CD4-positive, alpha-beta T cell treated with Interleukin-15 for 1 hour (primary cell): ENCODE measurements around the gene THSD4.
"Not testable (repeated sequence)": the region's sequence is repeated elsewhere in the genome, so short reads cannot be mapped to it uniquely, and the experiment has no call there.

Source experiments
- DNase-seq: peaks from one replicate; pipeline ENCODE4 v3.0.0-alpha.2; 2020

The THSD4 gene

DNA sequence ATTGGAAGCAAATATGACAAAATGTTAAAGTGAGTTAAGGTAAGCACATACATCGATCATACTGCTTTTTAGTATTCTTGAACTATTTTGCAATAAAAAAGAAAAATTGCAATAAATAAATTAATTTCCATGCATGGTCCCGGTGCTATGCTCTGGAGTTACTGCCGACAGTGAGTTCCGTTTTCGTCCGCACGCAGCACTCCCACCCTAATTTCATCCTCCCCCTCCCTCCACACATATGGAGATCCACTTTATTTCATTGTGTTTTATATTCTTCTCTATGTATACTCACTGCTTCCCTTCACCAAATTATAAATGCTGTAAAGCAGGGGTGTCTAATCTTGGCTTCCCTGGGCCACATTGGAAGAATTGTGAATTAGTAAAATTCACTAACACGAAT lies 247.3 kb downstream of the THSD4 start:
- no peak for DNase-seq

DNA sequence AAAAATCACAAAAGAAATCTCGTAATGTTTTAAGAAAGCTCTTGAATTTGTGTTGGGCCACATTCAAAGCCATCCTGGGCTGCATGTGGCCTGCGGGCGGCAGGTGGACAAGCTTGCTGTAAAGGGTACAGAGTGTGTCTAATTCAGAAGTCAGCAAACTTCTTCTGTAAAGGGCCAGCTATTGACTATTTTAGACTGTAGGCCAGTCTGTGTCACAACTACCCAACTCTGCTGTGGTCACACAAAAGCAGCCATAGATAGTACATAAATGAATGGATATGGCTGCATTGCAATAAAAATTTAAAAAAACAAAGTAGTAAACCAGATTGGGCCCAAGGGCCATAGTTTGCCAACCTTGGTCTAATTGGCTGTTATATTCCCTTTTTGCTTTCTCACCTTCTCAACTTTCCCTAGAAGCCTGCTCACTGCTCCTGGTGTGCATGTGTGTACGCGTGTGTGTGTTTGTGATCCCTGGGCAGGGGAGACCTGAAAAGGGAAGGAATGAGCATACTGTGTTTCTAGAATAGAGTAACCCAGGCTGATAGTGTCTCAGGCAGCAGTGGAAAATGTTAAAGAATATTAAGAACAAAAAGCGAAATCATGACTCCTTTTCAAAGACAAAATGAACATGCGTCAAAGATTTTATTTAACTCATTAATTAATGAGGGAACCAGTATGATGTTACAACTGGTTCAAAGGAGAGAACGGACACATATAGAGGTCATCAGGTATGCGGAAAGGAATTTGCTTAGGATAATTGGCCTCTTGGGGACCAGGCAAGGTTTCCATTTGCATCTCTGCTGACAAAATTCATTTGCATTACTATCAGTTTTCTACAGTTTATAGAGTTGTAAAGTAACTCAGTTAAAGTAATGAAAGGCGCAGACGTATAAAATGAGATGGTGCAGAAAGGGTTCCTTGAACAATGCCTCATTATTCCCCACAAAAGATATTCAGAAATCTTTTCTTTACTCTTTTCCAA lies 248.0 kb downstream of the THSD4 start:
- DNase-seq, result no peak

DNA sequence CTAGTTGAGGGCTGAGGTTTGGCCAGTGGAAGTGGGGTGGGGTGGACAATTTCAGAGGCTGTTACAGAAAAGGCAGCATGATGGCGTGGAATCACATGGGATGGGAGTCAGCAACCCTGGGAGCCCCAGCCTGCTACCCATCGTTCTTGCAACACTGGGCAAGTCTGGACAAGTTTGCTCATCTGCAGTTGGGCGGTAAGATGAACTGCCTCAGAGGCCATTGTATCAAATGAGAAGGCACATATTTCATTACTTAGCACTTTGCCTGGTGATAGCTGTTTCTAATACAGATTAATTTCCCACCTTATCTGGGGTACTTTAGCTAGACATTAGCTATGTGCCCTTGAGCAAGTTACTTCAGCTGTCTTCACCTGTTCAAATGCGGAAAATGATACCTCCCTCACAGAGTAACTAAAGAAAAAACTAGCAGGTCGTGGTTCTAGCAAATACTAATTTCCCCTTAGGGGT lies 248.9 kb downstream of the THSD4 start:
- DNase-seq, result no peak

DNA sequence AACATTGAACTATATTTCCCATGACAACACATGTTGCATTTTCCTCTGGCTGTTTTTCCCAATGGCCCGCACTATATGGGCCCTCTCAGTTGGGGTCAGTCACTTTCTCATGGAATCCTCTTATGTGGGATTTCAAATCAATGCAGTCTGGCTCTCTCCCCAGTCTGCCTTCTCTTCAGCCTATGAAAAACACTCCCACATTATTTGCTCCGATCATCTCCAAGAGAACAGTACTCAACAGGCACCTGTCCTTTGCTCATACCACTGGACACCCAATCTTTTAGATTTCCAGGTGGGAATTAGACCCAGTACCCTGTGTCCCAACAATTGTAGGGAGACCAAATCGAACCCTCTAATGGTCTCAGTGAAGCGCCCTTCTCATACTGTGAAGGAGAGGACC lies 251.3 kb downstream of the THSD4 start:
- DNase-seq, result no peak

DNA sequence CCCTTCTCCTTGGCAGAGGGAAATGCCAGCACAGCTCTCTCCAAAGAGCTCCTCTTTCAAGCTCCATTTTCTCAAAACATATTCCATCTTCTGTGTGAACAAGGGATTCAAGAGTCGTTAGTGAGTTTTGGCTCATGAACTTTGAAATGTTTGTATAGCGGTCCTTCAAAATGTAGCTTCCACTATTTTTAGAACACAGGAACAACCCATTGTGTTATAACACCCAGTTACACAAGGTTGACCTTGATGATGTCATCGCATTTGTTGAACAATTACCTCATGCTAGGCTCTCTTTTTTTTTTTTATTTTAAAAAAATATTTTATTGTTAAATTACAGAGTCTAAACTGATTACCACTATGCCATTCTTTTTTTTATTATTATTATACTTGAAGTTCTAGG lies 251.7 kb downstream of the THSD4 start:
- no peak for DNase-seq

DNA sequence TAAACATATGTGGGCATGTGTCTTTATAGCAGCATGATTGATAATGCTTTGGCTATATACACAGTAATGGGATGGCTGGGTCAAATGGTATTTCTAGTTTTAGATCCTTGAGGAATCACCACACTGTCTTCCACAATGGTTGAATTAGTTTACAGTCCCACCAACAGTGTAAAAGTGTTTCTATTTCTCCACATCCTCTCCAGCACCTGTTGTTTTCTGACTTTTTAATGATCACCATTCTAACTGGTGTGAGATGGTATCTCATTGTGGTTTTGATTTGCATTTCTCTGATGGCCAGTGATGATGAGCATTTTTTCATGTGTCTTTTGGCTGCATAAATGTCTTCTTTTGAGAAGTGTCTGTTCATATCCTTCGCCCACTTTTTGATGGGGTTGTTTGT lies 252.5 kb downstream of the THSD4 start:
- DNase-seq, result not testable (repeated sequence)

DNA sequence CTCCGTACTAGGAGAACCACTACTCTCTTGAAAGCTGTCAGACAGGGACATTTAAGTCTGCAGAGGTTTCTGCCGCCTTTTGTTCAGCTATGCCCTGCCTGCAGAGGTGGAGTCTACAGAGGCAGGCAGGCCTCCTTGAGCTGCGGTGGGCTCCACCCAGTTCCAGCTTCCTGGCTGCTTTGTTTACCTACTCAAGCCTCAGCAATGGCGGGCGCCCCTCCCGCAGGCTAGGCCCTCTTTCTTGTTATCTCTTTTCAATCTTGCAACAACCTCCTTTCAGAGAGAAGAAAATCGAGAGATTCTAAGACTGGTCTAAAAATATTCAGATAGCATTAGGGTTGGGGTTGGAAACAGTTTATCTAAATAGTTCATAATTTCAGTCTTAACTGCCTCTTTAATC lies 257.5 kb downstream of the THSD4 start:
- DNase-seq, result not testable (repeated sequence)

DNA sequence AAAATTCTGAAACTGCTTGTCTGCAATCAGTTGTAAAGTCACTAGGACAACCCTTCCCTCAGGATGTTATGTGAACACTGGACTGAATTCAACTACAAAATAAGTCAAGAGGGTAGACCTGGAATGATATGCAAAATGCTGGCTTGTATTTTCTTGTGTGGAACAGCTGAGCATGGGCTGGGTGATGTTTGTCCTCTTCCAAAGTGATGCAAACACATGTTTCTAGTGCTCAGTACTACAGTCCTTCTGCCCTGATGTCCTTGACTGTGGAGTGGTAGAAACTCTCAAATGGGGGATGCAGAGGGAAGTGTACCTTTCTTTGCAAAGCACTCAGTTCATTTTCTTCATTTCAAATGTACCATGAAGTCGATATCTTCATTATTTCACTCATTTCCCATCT lies 258.6 kb downstream of the THSD4 start:
- no peak for DNase-seq

DNA sequence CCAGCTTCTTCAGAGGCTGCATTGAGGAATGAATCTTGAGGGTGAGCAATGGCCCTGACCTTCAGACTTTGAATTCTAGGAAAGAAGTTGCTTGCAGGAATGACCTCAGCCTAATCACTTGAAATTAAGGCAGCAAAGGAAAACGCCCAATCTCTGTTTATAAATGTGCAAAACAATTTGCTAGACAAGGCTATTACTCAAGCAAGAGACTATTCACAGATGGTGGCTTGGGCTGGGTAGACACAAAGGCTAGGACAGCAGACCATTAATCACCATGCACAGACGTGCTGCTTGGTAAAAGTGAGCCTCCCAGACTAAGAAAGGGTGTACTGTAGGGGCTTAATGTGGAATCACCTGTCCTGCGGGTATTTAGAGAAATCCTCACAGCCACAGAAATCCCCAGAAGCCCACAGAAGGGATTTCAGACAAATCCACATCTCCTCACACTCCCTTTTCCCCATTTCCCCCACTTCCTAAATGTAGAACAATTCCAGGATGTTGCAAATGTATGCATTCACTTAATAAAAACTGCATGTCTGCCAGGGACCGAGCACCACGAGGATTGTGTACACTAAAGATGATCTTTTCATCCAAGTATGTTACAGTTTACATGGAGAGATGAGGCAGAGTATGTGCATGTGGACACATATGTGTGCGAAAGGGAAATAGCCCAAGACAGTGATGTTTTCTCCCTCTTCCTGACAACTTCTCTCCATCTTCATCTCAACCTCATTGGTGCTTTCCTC lies 259.5 kb downstream of the THSD4 start:
- no peak for DNase-seq

DNA sequence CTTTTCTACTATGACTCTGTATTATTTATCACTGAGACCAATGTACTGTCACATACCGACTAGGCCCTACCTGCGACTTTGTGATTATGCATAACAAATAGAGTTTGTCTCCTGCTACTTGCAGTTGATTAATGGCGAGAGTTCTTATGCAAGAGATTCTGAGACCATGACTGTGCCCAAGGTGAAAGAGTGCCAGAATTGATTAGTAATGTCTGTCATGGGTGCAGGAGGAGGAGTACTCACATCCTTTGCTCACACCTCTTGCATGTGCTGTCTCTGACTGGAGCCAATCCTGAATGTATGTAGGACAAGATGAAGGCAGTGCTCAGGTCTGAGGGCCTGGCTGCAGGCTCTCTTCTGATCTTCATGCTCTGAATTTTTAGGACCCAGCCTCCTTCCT lies 260.7 kb downstream of the THSD4 start:
- no peak for DNase-seq

DNA sequence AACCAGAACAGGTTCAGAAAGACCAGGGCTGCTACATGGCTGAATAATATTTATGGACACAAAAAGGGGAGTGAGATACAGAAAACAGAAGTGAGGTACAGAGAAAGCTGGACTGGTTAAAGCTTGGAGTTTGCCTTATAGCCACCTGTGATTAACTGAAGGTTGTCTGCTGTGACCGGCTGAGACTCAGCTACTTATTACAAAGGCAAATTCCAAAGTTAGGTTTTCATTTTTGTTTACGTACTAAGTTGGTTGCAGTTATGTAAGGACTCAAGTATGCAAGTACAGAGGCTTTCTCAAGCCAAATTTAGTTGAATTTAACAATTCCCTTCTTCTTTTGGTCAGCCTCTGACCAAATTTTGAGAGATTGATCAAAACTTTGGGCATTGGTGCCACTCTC lies 264.6 kb downstream of the THSD4 start:
- DNase-seq, result no peak

DNA sequence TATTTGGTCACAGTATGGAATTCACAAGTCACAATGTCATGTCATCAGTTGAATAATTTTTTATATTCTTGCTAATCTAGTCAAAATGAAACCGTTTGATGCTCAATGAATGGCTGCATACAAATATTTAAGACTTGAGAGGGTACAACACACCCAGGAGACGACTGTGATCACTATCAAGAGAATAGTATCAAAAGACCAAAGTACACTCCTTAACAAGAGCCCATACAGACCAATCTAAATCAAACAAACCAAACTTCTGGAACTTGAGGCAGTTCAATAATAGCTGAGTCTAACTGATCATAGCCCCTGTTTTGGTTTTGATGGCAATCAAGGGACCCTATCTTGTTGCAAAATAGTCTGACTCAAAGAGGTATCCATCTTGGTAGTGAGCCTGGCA lies 265.1 kb downstream of the THSD4 start:
- DNase-seq, result no peak

DNA sequence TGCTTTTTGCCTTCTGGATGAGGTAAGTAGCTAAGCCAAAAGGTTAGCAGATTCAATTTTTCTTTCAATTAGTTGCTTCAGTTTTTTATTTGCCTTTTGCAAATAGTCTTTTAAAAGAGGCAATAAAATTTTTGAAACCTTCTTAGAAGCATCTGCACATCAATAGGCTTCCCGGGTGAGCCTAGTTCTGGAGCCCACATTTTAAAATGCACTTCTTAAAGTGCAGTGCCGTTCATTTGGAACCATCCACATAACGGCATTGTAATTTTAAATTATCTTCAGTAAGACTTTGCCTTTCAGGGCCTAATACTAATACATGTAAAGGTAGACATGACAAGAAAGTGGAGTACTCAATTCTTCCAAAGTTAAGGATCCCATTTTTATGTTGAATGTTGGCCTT lies 269.2 kb downstream of the THSD4 start:
- DNase-seq, result no peak

DNA sequence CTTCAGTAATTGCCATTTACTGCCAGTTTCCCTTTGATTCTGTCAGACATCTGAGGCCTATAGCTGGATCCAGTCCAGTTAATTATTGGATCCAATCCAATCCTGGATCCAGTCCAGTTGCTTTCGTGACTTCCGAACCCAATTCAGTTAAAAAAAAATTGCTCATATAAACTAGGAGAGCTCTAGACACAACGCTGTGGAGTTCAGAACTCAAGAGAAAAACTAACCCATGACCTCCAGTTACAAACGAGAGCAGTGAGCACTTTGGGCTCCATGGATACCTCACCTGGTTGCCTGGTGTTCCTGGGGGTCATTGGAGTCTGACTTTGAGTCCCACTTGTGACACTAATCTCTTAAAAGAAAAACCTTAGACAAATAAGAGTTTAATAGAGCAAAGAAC lies 269.8 kb downstream of the THSD4 start:
- DNase-seq, result no peak

DNA sequence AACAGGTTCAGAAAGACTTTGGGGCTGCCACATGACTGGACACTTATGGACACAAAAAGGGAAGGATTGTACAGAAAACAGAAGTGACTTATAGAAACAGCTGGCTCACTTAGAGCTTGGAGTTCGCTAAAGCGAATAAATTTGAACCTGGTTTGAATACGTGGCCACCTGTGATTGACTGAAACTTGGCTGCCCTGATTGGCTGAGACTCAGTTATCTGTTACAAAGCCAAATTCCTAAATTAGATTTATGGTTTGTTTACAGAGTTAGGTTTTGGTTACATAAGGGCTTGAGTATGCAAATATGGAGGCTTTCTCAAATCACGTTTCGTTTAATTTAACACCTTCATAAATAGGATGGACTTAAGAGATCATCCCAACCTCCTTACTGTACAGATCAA lies 270.2 kb downstream of the THSD4 start:
- no peak for DNase-seq

DNA sequence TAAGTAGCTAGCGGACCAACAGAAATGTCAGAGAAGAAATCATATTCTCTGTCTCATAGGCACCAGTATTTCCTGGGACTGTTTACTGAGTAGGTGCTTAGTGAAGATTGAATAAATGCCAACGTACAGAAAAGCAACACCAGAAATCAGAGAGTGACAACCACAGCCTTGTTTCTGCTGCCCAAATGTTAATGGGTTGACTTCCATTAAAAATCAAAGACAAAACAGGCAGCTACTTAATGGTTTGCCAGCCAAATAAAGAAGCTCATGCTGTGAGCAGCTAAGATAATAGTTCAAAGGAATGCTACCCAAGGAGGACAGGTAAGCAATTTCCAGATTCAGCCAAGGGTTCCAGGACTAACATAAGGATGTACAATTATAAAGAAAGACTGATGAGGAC lies 270.7 kb downstream of the THSD4 start:
- DNase-seq, result no peak

DNA sequence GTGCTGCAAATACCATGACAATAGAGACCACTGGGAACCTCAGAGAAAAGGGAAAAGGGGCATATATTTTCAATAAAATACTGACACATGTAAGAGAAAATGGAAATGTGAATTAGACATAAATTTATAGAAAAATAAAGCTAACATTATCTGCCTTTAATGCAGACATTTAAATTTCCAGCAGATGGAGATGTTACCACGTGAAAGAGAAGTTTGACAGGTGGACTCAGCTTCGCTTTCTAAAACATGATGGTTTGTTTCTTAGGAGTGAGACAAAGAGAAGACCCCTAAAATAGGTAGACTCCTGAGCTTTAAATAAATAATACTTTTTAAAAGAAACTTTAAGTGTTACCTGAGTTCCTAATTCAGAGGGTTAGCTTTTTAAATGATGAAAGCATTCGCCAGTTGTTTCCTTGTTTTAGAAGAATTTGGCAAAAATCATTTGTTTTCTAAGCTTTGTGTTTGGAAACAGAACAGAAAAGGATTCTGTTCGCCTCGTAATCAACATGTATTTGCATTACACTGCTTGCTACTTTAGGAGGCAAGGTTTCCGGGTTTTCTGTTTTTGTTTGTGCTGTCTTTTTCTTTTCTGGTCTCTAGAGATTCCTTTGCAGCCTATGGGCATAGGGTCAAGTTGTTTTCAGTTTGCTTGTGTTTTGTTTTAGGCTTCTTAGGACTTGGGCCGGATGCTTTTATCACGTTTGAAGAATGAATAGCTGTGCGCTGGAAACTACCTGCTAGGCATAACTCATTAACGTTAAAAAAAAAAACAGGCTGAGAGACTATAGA lies 271.4 kb downstream of the THSD4 start:
- DNase-seq, result no peak

DNA sequence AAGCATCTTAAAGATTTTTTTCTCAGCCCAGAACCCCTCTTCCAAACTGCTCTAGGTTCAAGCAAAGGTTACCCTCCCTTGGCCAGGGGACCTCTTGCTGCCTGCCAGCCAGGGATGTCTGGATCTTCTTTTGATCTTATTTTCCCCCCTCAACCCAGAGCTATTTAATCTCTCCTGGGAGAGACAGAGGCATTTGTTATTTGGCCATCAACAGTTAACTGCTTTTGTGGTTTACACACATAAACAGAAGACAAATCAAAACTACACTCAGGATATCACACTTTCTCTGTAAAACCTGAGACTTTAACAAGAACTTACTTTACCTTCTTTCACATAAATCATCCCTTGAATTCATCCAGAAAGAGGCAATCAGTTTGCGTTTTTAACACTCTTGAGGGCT lies 272.5 kb downstream of the THSD4 start:
- no peak for DNase-seq

DNA sequence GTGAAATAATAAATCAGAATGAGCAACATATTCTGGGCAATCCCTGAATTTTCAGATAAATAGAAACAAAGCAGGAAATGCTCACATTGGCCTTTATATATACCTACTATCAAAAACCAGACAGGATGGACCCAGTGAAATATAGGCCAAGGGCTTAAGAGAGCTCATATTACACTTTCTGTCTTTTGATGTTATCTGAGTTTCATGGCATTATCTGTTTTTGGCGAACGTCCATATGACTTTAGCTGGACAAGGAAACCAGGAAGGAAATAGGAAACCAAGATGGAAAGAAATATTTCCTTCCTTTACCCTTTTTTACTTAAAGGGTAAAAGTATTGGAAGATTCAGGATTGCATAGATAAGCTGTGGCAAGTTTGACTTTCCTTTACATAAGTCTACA lies 274.8 kb downstream of the THSD4 start:
- no peak for DNase-seq

DNA sequence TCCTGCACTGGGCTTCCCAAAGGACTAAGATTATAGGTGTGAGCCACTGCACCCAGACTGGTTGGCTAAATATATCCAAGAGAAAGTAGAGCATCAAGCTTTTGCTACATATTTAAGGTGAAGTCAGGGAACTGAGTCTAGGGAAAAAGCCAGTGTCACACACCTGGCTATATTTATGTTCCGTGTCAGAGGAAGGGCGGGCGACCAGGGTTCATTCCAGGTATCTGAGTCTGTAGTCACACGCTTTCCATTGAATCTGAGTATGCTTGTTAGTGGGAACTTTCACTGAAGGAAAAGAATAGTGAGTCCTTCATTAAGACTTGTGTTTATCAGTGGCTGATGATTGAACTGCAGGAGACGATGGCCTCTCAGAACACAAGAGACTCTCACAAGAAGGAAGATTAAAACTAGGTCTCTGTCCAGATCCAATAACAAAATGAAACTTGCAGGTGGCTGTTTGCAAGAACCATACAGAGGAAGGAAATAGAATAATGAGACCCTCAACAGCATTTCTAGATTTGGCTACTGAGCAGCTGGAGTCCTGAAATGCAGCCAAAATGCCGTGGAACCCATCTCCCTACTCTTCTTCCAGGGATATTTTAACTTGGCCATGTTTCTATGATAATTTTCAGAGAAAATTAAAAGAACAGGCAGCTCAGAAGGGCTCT lies 276.3 kb downstream of the THSD4 start:
- DNase-seq, result no peak

DNA sequence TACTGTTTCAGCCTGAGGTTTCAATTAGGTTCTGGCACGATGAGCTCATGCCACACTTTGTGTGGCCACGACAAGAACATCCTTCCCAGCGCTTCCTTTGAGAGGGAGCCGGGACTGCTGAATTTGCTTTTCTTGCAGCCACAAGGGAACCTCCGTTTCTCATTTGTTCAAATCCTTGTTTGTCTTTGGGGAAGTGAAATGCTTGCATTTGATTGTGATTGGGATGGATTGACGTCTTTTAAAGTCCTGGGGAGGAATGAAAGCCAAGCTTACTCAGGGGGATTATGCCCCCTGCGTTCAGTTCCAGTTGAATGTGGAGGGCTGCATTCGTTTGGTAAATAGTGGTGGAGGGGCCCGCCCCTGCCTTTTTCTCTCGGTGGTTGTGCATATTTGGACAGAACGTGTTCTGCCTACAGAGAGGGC lies 277.6 kb downstream of the THSD4 start:
- DNase-seq, result no peak

DNA sequence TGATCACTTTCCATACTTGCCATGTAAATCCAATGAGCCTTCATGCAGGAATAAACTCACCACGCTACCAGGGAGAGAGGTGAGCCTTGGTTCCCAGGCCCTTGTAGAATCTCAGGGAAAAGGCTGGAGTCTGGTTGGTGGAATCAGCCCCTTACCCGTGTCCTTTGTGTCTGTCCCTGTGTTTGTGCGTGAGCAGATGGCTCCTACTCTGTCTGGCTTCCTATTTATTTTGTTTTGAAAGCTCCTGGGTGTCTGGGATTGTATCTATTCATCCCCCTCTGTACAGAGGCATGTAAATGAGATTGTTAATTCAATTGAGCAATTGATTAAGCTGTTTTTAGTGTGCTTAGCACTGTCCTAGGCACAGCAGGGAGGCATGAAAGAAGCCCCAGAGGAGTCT lies 278.1 kb downstream of the THSD4 start:
- no peak for DNase-seq
